GM19043 (cell line): ENCODE results near the gene DKC1.
"Not testable (repeated sequence)": the region's sequence is repeated elsewhere in the genome, so short reads cannot be mapped to it uniquely, and the experiment has no call there.

Source experiments
- ATAC-seq: cut with Tn5 transposase; IDR thresholded peaks from one replicate; pipeline ENCODE4 v1.9.1; 2021; ENCODE audit warnings: low read depth; ENCODE audit not compliant: unreplicated experiment

The DKC1 gene

DNA sequence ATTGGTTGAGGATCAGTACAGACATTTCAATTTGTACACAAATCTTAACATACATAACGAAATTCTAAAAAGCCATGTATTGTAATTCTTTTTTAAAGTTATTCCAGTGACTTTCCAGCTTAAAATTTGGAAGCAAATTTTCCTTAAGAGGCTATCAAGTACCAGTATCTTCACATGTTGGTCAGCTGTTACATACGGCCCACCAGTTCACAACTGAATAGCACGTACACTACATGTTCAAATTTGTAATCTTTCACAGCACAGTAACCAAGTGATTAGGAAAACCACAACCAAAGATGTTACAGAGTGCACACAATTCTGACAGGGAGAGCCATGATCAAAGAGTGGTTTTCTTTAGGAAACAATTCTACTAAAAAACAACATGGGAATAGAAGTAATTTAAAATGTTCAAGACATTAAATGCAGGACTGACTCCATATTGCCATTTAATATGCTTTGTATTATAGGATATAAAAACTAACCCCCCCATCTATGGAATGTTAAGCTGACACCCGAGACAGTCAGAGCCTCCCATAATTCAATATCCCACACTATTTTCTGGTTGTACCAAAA, 53.7 kb downstream of the DKC1 start:
- ATAC-seq: not testable (repeated sequence)

DNA sequence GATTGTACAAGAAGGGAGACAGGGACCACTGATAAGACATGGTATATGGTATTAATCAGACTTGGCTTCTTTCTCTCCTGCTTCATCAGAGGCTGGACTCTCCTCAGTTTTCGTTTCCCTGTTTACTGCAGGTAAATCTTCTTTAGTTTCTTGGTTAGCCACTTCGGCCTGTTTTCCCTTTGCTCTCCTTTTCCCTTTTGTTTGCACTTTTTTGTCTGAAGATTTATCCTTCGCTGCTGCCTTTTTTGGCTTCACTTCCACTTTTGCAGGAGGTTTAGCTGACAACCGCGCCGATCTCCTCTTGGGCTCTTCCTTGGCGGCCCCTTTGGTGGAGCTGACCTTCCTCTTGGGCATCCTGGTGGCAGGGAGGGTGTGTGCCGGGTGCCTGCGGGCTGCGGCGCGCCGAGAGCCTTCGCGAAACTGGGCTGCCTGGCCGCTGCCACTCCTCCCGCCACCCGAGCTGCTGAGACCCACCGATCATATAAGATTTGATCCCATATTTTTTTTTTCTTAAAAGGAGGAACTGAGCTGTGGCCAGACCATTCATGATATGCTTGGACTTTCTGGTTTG, 54.5 kb downstream of the DKC1 start:
- not testable (repeated sequence) for ATAC-seq

DNA sequence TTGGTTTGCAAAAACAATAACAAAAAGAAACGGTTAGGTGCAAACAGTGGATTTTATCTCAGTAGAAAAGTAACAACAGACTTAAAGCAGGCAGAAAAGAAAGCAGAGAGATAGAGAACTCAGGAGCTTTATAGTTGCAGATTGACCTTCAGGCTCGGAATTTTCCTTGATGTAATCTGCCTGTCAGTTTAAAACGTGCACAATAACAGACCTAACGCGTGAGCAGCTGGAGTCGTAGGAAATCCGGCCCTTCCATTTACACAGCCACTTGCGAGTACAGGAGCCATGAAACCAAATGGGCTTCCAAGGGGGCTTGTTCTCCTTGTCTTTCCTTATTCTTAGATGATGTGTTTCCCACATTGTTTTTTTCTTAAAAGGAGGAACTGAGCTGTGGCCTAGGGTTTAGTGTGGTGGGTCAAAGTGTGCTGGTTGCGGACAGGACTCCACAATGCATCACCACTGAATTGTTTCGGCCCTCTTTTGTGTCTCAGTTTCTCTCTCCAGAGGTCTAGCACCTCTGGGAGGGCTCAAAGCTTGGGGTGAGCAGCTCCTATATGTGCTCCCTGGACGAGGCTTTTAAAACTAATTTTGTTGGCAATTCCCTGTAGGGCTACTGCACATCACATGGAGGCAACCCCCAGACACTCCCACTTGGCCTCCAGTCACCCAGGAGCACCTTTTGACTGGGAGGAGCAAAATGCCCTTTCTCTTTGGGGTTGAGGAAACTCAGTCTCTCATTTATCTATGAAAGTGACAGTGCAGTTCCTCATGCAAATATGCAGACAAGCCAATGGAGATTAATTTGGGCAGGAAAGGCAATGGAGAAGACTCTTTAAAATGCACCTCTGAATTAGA, 56.5 kb downstream of the DKC1 start:
- no peak for ATAC-seq

DNA sequence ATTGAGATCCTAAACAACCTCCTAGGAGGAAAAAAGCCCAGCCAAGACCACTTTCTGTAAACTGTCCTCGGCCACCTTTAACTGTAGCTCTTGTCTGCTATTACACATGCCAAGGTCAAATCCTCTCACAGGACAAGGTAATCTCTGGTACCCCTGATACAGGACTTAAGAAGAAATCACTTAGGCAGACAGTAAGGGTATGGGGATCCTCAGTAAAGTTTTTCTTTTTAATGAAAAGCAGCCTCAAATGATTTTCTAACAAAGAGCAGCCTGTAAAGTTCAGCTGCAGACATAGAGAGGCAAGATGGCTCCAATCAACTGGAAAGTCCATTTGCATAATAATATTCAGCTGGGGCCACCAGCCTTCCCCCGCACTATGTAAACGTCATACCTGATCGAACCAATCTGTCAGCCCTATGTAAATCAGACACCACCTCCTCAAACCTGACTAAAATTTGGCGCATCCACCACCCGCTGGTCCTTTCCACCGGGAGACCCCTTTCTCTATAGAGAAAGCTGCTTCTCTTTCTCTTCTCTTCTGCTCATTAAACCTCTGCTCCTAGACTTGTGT, 57.2 kb downstream of the DKC1 start:
- ATAC-seq: no peak

DNA sequence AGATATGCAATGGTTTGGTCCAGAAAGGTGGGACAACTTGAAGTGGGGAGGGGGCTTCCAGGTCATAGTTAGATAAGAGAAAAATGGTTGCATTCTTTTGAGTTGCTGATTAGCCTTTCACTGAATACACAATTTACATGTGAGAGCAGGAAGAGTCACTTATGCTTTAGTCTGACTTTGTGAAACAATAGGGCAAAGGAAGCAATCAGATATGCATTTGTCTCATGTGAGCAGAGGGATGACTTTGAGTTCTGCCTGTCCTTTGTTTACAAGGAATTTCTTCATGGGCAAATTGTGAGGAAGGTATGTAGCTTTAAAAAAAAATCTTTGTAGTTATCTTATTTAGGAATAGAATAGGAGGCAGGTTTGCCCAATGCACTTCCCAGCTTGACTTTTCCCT, 58.9 kb downstream of the DKC1 start:
- ATAC-seq: no peak

DNA sequence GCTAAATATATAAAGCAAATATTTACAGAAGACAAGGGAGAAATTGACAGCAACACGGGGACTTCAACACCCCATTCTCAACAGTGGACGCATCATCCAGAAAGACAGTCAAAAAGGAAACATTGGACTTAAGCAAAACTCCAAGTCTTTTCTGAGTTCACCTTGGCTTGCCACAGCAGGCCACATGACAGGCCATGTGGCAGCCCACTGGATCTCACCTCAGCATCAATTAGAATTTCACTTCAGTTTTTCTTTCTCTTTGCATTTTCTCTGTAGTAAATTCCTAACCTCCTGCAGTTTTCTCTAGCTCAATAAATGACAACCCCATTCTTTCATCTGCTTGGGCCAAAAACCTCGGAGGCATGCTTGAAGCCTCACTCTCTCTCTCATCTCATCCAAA, 59.4 kb downstream of the DKC1 start:
- no peak for ATAC-seq

DNA sequence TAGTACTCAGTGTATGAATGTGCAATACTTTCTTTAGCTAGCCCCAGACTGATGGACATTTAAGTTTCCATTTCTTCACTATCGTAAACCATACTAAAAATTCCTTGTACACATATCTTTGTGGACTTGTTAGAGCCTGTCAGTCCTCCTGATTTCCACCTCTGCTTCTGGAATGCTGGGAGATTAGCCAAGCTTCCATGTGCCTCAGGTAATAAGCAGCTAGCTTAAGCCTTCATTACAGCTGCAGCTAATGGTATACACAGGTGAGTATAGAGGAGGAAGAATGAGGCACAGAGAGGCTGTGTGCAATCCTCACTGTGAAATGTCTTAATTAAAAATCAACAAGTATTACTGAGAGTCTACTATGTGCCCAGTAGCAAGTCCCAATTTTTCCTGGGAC, 62.0 kb downstream of the DKC1 start:
- ATAC-seq: no peak

DNA sequence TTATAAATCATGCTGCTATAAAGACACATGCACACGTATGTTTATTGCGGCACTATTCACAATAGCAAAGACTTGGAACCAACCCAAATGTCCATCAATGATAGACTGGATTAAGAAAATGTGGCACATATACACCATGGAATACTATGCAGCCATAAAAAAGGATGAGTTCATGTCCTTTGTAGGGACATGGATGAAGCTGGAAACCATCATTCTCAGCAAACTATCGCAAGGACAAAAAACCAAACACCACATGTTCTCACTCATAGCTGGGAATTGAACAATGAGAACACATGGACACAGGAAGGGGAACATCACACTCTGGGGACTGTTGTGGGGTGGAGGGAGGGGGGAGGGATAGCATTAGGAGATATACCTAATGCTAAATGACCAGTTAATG, 62.9 kb downstream of the DKC1 start:
- not testable (repeated sequence) for ATAC-seq
